SW 1271 (cell line): Measurements from ENCODE around the gene P2RY4.
A peak's percentile ranks its signal among the peaks of the same experiment; 100 is the strongest.
"Not testable (repeated sequence)": the region's sequence is repeated elsewhere in the genome, so short reads cannot be mapped to it uniquely, and the experiment has no call there.

Source experiments
- DNase-seq, 2 experiments: peaks; one replicate each; lab custom pipeline; 2025; lab: John Stamatoyannopoulos, UW

Gene P2RY4

GRCh38 chrX:70260104-70260503 lies at the start of gene P2RY4:
Gene P2RY4, minus strand, starts transcription at chrX:70260204. Its CDS starts 580 bp downstream, at chrX:70259624.
- DNase-seq, result no peak

GRCh38 chrX:70301716-70302115 lies 41.7 kb upstream of the P2RY4 start:
- peak in 1 of 2 experiments; percentile 13 for DNase-seq

GRCh38 chrX:70293621-70294020 lies 33.6 kb upstream of the P2RY4 start:
- DNase-seq, result no peak

GRCh38 chrX:70292788-70293187 lies 32.8 kb upstream of the P2RY4 start:
- no peak for DNase-seq

- DNase-seq, result peak; percentile 67 to 77
Measured at GRCh38 chrX:70289793-70290770, 30.1 kb upstream of the P2RY4 start, which contains the start of the genes KIF4A and PDZD11. Gene KIF4A, plus strand, starts transcription at chrX:70290104. Its CDS starts 355 bp downstream, at chrX:70290459. Gene PDZD11, minus strand, starts transcription at chrX:70289927. Its CDS starts 586 bp downstream, at chrX:70289341.

- DNase-seq, result no peak
Measured at GRCh38 chrX:70289168-70289792, 29.3 kb upstream of the P2RY4 start.

GRCh38 chrX:70281951-70282350 lies 21.9 kb upstream of the P2RY4 start, which contains the start of gene RAB41:
Gene RAB41, plus strand, starts transcription at chrX:70282172. Its CDS starts 46 bp downstream, at chrX:70282218.
- no peak for DNase-seq

GRCh38 chrX:70280573-70280972 lies 20.6 kb upstream of the P2RY4 start:
- DNase-seq, result no peak

- DNase-seq, result no peak
Measured at GRCh38 chrX:70279081-70279480, 19.1 kb upstream of the P2RY4 start.

GRCh38 chrX:70274029-70274428 lies 14.0 kb upstream of the P2RY4 start:
- not testable (repeated sequence) for DNase-seq

- no peak for DNase-seq
Measured at GRCh38 chrX:70268034-70268433, 8.0 kb upstream of the P2RY4 start, which contains the start of gene ARR3. Gene ARR3, plus strand, starts transcription at chrX:70268334. Its CDS starts 1,052 bp downstream, at chrX:70269386.

GRCh38 chrX:70264784-70265183 lies 4.8 kb upstream of the P2RY4 start:
- no peak for DNase-seq

- DNase-seq, result peak in 1 of 2 experiments; percentile 10
Measured at GRCh38 chrX:70262952-70263567, 3.1 kb upstream of the P2RY4 start.

GRCh38 chrX:70257423-70258288 lies 2.3 kb downstream of the P2RY4 start:
- DNase-seq, result no peak

GRCh38 chrX:70255452-70255851 lies 4.6 kb downstream of the P2RY4 start:
- no peak for DNase-seq

GRCh38 chrX:70254909-70255308 lies 5.1 kb downstream of the P2RY4 start:
- DNase-seq, result no peak

- no peak for DNase-seq
Measured at GRCh38 chrX:70254063-70254400, 6.0 kb downstream of the P2RY4 start.

- DNase-seq, result no peak
Measured at GRCh38 chrX:70253377-70254062, 6.5 kb downstream of the P2RY4 start.

- no peak for DNase-seq
Measured at GRCh38 chrX:70252491-70252890, 7.5 kb downstream of the P2RY4 start.

- DNase-seq, result no peak
Measured at GRCh38 chrX:70247252-70247651, 12.8 kb downstream of the P2RY4 start.

GRCh38 chrX:70244881-70245280 lies 15.1 kb downstream of the P2RY4 start:
- no peak for DNase-seq
